Measurements from ENCODE around the gene PARN. TPM values are rescaled to one million over a fixed set of nuclear protein-coding genes. Genes with fewer than 3 reads are reported as not detected.

PARN gene
- total RNA-seq, 3 donors from 2014 or later (not counting 1 experiment from before 2014, with no cell fraction given) = 44.3 to 57.4 (median 45.1) TPM

- H3K4me3 ChIP-seq (ENCODE audit: low read length) = no peak overlapping the region
- H3K27ac ChIP-seq (ENCODE audit: low read length) = no peak overlapping the region
- H3K4me1 Mint-ChIP-seq = no peaks in the 10 kb centered on the region
- TF ChIP-seq CTCF (IDR thresholded peaks at IDR 0.05) = no peak
- H3K4me1 ChIP-seq (ENCODE audit: control insufficient read depth, insufficient read depth, low read length) = no peaks in the 10 kb centered on the region
- WGBS (ENCODE audit: insufficient coverage) = 73% methylated on average over 4 of the region's 4 CpGs
- H3K9me3 Mint-ChIP-seq = no peaks in the 10 kb centered on the region
- DNase-seq = no peak
- H3K4me3 Mint-ChIP-seq = no peak overlapping the region
- H3K27me3 ChIP-seq (ENCODE audit: control insufficient read depth, insufficient read depth, low read length) = no peaks in the 10 kb centered on the region
- intact Hi-C loops (cut with micrococcal nuclease) = no loop called here
- no peaks in the 10 kb centered on the region for H3K9me3 ChIP-seq (ENCODE audit: control insufficient read depth, insufficient read depth, low read length)
- no peaks in the 10 kb centered on the region for H3K36me3 Mint-ChIP-seq
- H3K27me3 Mint-ChIP-seq (ENCODE audit: low read depth in 2 of 2) = no peaks in the 10 kb centered on the region
- no peak overlapping the region for H3K27ac Mint-ChIP-seq
- ATAC-seq = no peak
- H3K36me3 ChIP-seq (ENCODE audit: control insufficient read depth, insufficient read depth, low read length) = no peaks in the 10 kb centered on the region
These were observed 202.0 kb downstream of the PARN start for GRCh38 chr16:14428043-14428442.

- H3K4me1 ChIP-seq (ENCODE audit: control insufficient read depth, insufficient read depth, low read length) = no peaks in the 10 kb centered on the region
- no peak for DNase-seq
- 88% methylated on average over 9 of the region's 9 CpGs for WGBS (ENCODE audit: insufficient coverage)
- Mint-ChIP-seq H3K4me3 (no peak overlapping the region), H3K36me3 (no peaks in the 10 kb centered on the region), H3K27me3 (ENCODE audit: low read depth in 2 of 2) (no peaks in the 10 kb centered on the region), H3K27ac (no peak overlapping the region), H3K9me3 (no peaks in the 10 kb centered on the region), H3K4me1 (no peaks in the 10 kb centered on the region)
- intact Hi-C loops (cut with micrococcal nuclease) = no loop called here
- no peak for TF ChIP-seq CTCF (IDR thresholded peaks at IDR 0.05)
- no peaks in the 10 kb centered on the region for H3K36me3 ChIP-seq (ENCODE audit: control insufficient read depth, insufficient read depth, low read length)
- H3K27ac ChIP-seq (ENCODE audit: low read length) = no peak overlapping the region
- H3K4me3 ChIP-seq (ENCODE audit: low read length) = no peak overlapping the region
- H3K9me3 ChIP-seq (ENCODE audit: control insufficient read depth, insufficient read depth, low read length) = no peaks in the 10 kb centered on the region
- H3K27me3 ChIP-seq (ENCODE audit: control insufficient read depth, insufficient read depth, low read length) = no peaks in the 10 kb centered on the region
- ATAC-seq = no peak
These were observed 202.6 kb downstream of the PARN start for GRCh38 chr16:14427371-14427948.

- H3K9me3 Mint-ChIP-seq = no peaks in the 10 kb centered on the region
- H3K36me3 Mint-ChIP-seq = no peaks in the 10 kb centered on the region
- DNase-seq (no peak), ATAC-seq (no peak)
- H3K9me3 ChIP-seq (ENCODE audit: control insufficient read depth, insufficient read depth, low read length) = no peaks in the 10 kb centered on the region
- no peak overlapping the region for H3K27ac Mint-ChIP-seq
- no peaks in the 10 kb centered on the region for H3K27me3 ChIP-seq (ENCODE audit: control insufficient read depth, insufficient read depth, low read length)
- H3K4me3 ChIP-seq (ENCODE audit: low read length) = no peak overlapping the region
- intact Hi-C loops (cut with micrococcal nuclease) = no loop called here
- no peaks in the 10 kb centered on the region for H3K4me1 Mint-ChIP-seq
- no peak overlapping the region for H3K4me3 Mint-ChIP-seq
- no peak for TF ChIP-seq CTCF (IDR thresholded peaks at IDR 0.05)
- no peaks in the 10 kb centered on the region for H3K36me3 ChIP-seq (ENCODE audit: control insufficient read depth, insufficient read depth, low read length)
- no peaks in the 10 kb centered on the region for H3K4me1 ChIP-seq (ENCODE audit: control insufficient read depth, insufficient read depth, low read length)
- no peaks in the 10 kb centered on the region for H3K27me3 Mint-ChIP-seq (ENCODE audit: low read depth in 2 of 2)
- H3K27ac ChIP-seq (ENCODE audit: low read length) = no peak overlapping the region
- 97% methylated on average over 4 of the region's 4 CpGs for WGBS (ENCODE audit: insufficient coverage)
These were observed 205.5 kb downstream of the PARN start for GRCh38 chr16:14424595-14424994.

GRCh38 chr16:14423344-14423743, 206.7 kb downstream of the PARN start:
- Mint-ChIP-seq H3K27ac (no peak overlapping the region), H3K9me3 (no peaks in the 10 kb centered on the region), H3K4me1 (no peaks in the 10 kb centered on the region), H3K4me3 (no peak overlapping the region), H3K36me3 (no peaks in the 10 kb centered on the region), H3K27me3 (ENCODE audit: low read depth in 2 of 2) (no peaks in the 10 kb centered on the region)
- ATAC-seq (no peak), DNase-seq (no peak)
- Histone ChIP-seq H3K27me3 (ENCODE audit: control insufficient read depth, insufficient read depth, low read length) (no peaks in the 10 kb centered on the region), H3K36me3 (ENCODE audit: control insufficient read depth, insufficient read depth, low read length) (no peaks in the 10 kb centered on the region), H3K4me3 (ENCODE audit: low read length) (no peak overlapping the region), H3K9me3 (ENCODE audit: control insufficient read depth, insufficient read depth, low read length) (no peaks in the 10 kb centered on the region), H3K27ac (ENCODE audit: low read length) (no peak overlapping the region), H3K4me1 (ENCODE audit: control insufficient read depth, insufficient read depth, low read length) (no peaks in the 10 kb centered on the region)
- intact Hi-C loops (cut with micrococcal nuclease) = no loop called here
- TF ChIP-seq CTCF (IDR thresholded peaks at IDR 0.05) = no peak
- WGBS (ENCODE audit: insufficient coverage) = 94% methylated on average over 4 of the region's 4 CpGs

Data from natural killer cell (primary cell).